Prostate gland (tissue), 2 donors: ENCODE measurements around the gene MS4A5. TPM values are rescaled to one million over a fixed set of nuclear protein-coding genes. Genes with fewer than 3 reads are reported as not detected.

Source experiments
- DNase-seq: peaks from one replicate; pipeline ENCODE4 v3.0.0-alpha.2; 2019; ENCODE audit warnings: low spot score
- H3K27ac ChIP-seq, 2 donors: fragments of 200-600 bp; sonication (generic); 2 replicates each; pipeline ENCODE4 v1.5.1; 2017 to 2019
- H3K27me3 ChIP-seq: fragments of 200-600 bp; sonication (generic); replicated peaks from 2 replicates; pipeline ENCODE4 v1.5.1; 2019; ENCODE audit not compliant: insufficient read depth
- H3K36me3 ChIP-seq, 2 donors: fragments of 200-600 bp; sonication (generic); 1 replicate in 1 of 2; 2 replicates in 1 of 2; pipeline versions ENCODE4 v1.5.1 to v1.8.1; 2017 to 2019
- H3K4me1 ChIP-seq: fragments of 200-600 bp; sonication (generic); replicated peaks from 2 replicates; pipeline ENCODE4 v1.5.1; 2019
- H3K4me3 ChIP-seq, 2 donors: fragments of 200-600 bp; sonication (generic); 2 replicates each; pipeline ENCODE4 v1.5.1; 2017 to 2019
- H3K9me3 ChIP-seq: fragments of 200-600 bp; sonication (generic); 2 replicates; pipeline ENCODE4 v1.5.1; 2017
- POLR2A ChIP-seq: fragments of 450-650 bp; IDR thresholded peaks from one replicate; pipeline ENCODE4 v1.6.1; 2016; ENCODE audit warnings: antibody characterized with exemption, mild to moderate bottlenecking
- POLR2AphosphoS5 ChIP-seq: sonication (generic); formaldehyde crosslinking; IDR thresholded peaks from one replicate; pipeline ENCODE4 v1.6.1; 2017; ENCODE audit warnings: antibody characterized with exemption
- WGBS: methylation state at CpG from one replicate; pipeline ENCODE4 v1.1.5; 2018; 5-methylcytosine and 5-hydroxymethylcytosine counted together
- intact Hi-C: fragments of 100-400 bp; cut with DNase I; formaldehyde crosslinking; loops from one replicate; pipeline ENCODE4 v1.14.2; 2022
- total RNA-seq, 2 donors: library from RNA; depleted of rRNA; stranded (reverse); fragments of >200 nt; gene quantifications; one replicate each; pipeline ENCODE4 v1.1.0, GENCODE V29; 2016
- TF ChIP-seq, protein P1 (sequence below), 4 experiments: fragments of 200-600 bp in 2 of 4; fragments of 450-650 bp in 2 of 4; sonication (generic) in 2 of 4; IDR thresholded peaks; 1 replicate in 3 of 4; 2 replicates in 1 of 4; pipeline ENCODE4 v1.5.1; 2016 to 2019; ENCODE audit warnings: antibody characterized with exemption in 4 of 4, mild to moderate bottlenecking in 2 of 4, moderate library complexity in 2 of 4

The MS4A5 gene, protein sequence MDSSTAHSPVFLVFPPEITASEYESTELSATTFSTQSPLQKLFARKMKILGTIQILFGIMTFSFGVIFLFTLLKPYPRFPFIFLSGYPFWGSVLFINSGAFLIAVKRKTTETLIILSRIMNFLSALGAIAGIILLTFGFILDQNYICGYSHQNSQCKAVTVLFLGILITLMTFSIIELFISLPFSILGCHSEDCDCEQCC
- total RNA-seq: 1 to 10 TPM in 1 of 2 donors, not detected in 1; 9.1 TPM

DNA sequence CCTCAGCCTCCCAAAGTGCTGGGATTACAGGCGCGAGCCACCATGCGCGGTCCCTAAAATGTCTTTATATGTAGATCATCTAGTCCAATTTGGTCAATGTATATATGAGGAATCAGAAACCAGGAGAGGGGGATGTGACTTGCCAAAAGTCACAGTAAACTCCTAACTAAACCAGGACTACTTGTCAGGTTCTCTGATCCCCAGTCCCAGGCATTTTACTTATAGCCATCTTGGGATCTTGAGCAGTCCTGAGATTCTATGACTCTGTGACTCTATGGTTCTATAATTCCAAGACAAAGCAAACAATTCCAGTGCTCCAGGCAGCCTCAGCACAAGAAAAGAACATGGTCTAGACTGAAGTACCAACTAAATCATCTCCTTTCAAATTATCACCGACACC, at the start of gene MS4A5:
MS4A5 (plus strand) TSS at position 301 of the 400 bp plus-strand sequence. CDS start 103 bp downstream, outside the sequence.
- Histone ChIP-seq H3K4me3 (no peak within 1 kb of the TSS), H3K27ac (no peak within 1 kb of the TSS), H3K9me3 (no peaks in the 10 kb centered on the region), H3K4me1 (no peaks in the 10 kb centered on the region), H3K36me3 (no peaks in the 10 kb centered on the region), H3K27me3 (no peaks in the 10 kb centered on the region)
- 98% methylated on average over 5 of the region's 5 CpGs for WGBS
- DNase-seq: no peak
- TF ChIP-seq POLR2A: no peak
- TF ChIP-seq, protein P1, sequence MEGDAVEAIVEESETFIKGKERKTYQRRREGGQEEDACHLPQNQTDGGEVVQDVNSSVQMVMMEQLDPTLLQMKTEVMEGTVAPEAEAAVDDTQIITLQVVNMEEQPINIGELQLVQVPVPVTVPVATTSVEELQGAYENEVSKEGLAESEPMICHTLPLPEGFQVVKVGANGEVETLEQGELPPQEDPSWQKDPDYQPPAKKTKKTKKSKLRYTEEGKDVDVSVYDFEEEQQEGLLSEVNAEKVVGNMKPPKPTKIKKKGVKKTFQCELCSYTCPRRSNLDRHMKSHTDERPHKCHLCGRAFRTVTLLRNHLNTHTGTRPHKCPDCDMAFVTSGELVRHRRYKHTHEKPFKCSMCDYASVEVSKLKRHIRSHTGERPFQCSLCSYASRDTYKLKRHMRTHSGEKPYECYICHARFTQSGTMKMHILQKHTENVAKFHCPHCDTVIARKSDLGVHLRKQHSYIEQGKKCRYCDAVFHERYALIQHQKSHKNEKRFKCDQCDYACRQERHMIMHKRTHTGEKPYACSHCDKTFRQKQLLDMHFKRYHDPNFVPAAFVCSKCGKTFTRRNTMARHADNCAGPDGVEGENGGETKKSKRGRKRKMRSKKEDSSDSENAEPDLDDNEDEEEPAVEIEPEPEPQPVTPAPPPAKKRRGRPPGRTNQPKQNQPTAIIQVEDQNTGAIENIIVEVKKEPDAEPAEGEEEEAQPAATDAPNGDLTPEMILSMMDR (IDR thresholded peaks at IDR 0.05): no peak
- no peak for TF ChIP-seq POLR2AphosphoS5
- intact Hi-C loops: no loop called here

DNA sequence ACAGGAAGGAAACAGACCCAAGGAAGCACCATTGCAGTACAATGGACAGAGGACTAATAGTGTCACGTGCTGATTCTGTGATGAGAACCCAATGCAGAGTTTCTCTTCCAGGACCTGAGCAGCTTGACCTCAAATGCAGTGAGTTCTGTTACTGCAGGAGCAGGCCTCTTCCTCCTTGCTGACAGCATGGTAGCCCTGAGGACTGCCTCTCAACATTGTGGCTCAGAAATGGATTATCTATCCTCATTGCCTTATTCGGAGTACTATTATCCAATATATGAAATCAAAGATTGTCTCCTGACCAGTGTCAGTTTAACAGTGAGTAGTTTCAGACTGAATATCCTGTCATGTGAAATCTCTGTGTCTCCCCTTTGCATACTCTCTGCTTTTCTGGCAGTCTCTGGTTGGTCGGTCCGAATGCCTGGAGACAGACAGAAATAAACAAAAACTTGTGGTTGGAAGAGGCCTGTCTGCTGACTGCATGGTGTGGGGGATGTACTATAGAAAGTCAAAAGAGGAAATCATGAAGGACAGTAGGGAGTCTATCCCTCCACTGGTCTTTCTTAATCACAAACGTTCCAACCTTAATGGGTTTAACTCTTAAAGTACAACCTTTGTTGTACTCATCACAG, 40.0 kb upstream of the MS4A5 start:
- no peak for TF ChIP-seq POLR2A
- TF ChIP-seq, protein P1 (IDR thresholded peaks at IDR 0.05): no peak
- no peak for TF ChIP-seq POLR2AphosphoS5
- H3K27ac ChIP-seq: no peak overlapping the region
- intact Hi-C loops: no loop called here

DNA sequence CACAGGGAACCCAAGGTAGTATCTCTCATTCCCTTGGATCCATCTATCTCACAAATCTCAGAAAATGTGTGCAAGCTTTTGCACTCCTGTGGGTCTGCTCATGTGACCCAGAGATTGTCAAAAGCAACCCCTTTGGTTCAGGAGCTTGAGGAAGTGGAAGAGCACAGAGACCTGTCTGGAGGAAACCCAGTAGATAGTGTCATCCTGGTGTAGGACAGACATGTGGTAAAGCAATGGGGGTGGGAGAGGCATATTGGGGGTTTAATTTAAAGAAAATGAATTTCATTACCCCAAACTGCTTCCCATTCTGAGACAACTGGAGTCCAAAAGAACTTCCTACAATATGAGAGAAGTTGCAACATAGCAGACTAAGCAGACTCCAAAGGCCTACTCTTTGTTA, 39.0 kb upstream of the MS4A5 start:
- H3K36me3 ChIP-seq: no peaks in the 10 kb centered on the region
- H3K9me3 ChIP-seq: no peaks in the 10 kb centered on the region
- TF ChIP-seq, protein P1 (IDR thresholded peaks at IDR 0.05): no peak
- no peak for TF ChIP-seq POLR2A
- H3K4me3 ChIP-seq: no peak overlapping the region
- DNase-seq: no peak
- H3K4me1 ChIP-seq: no peaks in the 10 kb centered on the region
- intact Hi-C loops: no loop called here
- no peak overlapping the region for H3K27ac ChIP-seq
- H3K27me3 ChIP-seq: no peaks in the 10 kb centered on the region

More for the DNA sequence above, 40.0 kb upstream of the MS4A5 start:
- Histone ChIP-seq H3K4me3 (no peak overlapping the region), H3K9me3 (no peaks in the 10 kb centered on the region), H3K36me3 (no peaks in the 10 kb centered on the region), H3K27me3 (no peaks in the 10 kb centered on the region), H3K4me1 (no peaks in the 10 kb centered on the region)
- no peak for DNase-seq
- 56% methylated on average over 5 of the region's 5 CpGs for WGBS

DNA sequence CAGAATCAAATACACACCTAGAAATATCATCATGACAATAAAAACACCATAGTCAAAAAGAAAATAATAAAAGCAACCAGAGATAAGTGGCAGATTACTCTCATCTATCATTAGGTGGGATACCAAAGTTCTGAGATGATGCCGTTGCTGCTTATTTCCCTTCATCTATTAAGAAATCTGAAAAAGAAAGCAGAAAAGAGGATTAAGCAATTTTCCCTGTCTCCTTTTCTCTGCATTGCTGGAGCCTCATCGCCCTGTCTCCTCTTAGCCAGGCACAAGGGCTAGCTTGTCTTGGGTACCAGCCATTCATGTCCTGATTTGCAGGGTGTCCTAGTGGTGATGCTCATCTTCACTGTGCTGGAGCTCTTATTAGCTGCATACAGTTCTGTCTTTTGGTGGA, 37.0 kb upstream of the MS4A5 start:
- H3K36me3 ChIP-seq: no peaks in the 10 kb centered on the region
- DNase-seq: no peak
- no peak overlapping the region for H3K27ac ChIP-seq
- no peaks in the 10 kb centered on the region for H3K9me3 ChIP-seq
- H3K27me3 ChIP-seq: no peaks in the 10 kb centered on the region
- 83% methylated on average over 2 of the region's 2 CpGs for WGBS
- no peaks in the 10 kb centered on the region for H3K4me1 ChIP-seq
- no peak overlapping the region for H3K4me3 ChIP-seq
- intact Hi-C loops: no loop called here
- TF ChIP-seq POLR2AphosphoS5 (no peak), POLR2A (no peak)
- TF ChIP-seq, protein P1 (IDR thresholded peaks at IDR 0.05): no peak

DNA sequence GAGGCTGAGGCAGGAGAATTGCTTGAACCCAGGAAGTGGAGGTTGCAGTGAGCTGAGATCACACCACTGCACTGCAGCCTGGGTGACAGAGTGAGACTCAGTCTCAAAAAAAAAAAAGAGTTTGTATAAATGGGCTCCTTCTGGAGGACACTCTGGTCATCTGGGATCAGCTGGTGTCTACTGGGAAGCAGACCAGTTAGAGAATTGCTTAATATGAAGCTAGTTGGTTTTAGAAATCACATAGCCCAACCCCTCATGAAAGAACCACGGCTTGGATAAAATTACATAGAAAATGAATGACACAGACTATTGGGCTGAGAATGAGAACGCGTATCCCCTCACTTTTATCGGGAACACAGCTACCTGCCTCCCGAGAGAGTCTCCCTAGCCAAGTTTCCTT, 36.4 kb upstream of the MS4A5 start:
- WGBS: 78% methylated on average over 5 of the region's 5 CpGs
- no peak for DNase-seq
- H3K27ac ChIP-seq: no peak overlapping the region
- H3K9me3 ChIP-seq: no peaks in the 10 kb centered on the region
- no peaks in the 10 kb centered on the region for H3K4me1 ChIP-seq
- H3K36me3 ChIP-seq: no peaks in the 10 kb centered on the region
- no peaks in the 10 kb centered on the region for H3K27me3 ChIP-seq
- TF ChIP-seq POLR2A (no peak), POLR2AphosphoS5 (no peak)
- TF ChIP-seq, protein P1 (IDR thresholded peaks at IDR 0.05): no peak
- intact Hi-C loops: no loop called here
- H3K4me3 ChIP-seq: no peak overlapping the region
